Ovary (tissue), 3 donors: ENCODE data around the gene CLASP1.

Source experiments
- EP300 ChIP-seq: sonication (generic); formaldehyde crosslinking; IDR thresholded peaks from one replicate; pipeline ENCODE4 v1.6.1; 2017; ENCODE audit warnings: antibody characterized with exemption
- POLR2A ChIP-seq: fragments of 450-650 bp; IDR thresholded peaks from one replicate; pipeline ENCODE4 v1.6.1; 2017; ENCODE audit warnings: antibody characterized with exemption, mild to moderate bottlenecking, moderate library complexity
- TF ChIP-seq, protein P1 (sequence below), 3 donors: fragments of 450-650 bp in 2 of 3; fragments of 200-600 bp in 1 of 3; IDR thresholded peaks; one replicate each; pipeline versions ENCODE4 v1.5.1 to v1.8.0; 2016 to 2022; ENCODE audit warnings: antibody characterized with exemption in 3 of 3, mild to moderate bottlenecking in 1 of 3
- donor health status: DM: no; HTN: no; CAD: no.

DNA sequence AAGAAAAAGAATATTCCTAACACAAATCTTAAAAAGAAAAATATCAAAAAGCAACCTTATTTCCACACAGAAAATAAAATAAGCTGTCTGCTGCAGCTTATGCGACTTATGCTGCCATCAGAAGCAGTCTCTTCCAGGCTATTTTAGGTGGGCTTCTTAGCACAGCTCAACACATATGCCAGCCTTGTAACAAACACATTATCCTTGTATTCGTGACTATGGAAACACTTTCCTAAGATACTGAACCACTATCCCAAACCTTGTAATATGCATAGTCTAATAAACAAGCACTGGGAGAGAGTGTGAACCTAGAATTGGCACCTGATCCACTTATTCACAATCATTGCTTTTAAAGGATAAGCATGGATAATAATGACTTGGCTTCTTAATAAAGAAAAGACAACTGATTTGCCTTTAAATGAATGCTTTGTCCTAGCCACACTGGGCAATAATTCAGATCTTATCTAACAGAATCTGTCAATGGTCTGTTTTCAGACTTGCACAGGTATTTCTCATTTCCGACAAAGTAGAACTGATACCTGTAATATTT, 158.6 kb downstream of the CLASP1 start:
- TF ChIP-seq, protein P1, sequence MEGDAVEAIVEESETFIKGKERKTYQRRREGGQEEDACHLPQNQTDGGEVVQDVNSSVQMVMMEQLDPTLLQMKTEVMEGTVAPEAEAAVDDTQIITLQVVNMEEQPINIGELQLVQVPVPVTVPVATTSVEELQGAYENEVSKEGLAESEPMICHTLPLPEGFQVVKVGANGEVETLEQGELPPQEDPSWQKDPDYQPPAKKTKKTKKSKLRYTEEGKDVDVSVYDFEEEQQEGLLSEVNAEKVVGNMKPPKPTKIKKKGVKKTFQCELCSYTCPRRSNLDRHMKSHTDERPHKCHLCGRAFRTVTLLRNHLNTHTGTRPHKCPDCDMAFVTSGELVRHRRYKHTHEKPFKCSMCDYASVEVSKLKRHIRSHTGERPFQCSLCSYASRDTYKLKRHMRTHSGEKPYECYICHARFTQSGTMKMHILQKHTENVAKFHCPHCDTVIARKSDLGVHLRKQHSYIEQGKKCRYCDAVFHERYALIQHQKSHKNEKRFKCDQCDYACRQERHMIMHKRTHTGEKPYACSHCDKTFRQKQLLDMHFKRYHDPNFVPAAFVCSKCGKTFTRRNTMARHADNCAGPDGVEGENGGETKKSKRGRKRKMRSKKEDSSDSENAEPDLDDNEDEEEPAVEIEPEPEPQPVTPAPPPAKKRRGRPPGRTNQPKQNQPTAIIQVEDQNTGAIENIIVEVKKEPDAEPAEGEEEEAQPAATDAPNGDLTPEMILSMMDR (IDR thresholded peaks at IDR 0.05): no peak
- TF ChIP-seq EP300 (no peak), POLR2A (no peak)
